Activated naive CD8-positive, alpha-beta T cell (primary cell): Measurements from ENCODE around the gene IVD.
A peak's percentile ranks its signal among the peaks of the same experiment; 100 is the strongest.

Experiments
- H3K27ac Mint-ChIP-seq: one replicate; pipeline ENCODE4 v1.8.0; 2021; ENCODE audit warnings: mixed read lengths
- H3K27me3 Mint-ChIP-seq: one replicate; pipeline ENCODE4 v1.8.0; 2021; ENCODE audit warnings: mixed read lengths
- H3K36me3 Mint-ChIP-seq: one replicate; pipeline ENCODE4 v1.8.0; 2021; ENCODE audit warnings: mixed read lengths
- H3K4me1 Mint-ChIP-seq: one replicate; pipeline ENCODE4 v1.8.0; 2021; ENCODE audit warnings: low read depth, mixed read lengths
- H3K4me3 Mint-ChIP-seq: one replicate; pipeline ENCODE4 v1.8.0; 2021; ENCODE audit warnings: mild to moderate bottlenecking, mixed read lengths
- H3K9me3 Mint-ChIP-seq: one replicate; pipeline ENCODE4 v1.8.0; 2021; ENCODE audit warnings: low read depth, mixed read lengths

IVD gene

GRCh38 chr15:40420071-40420713 lies 14.6 kb downstream of the IVD start:
- no peak overlapping the region for H3K4me3 Mint-ChIP-seq
- no peak overlapping the region for H3K27ac Mint-ChIP-seq

GRCh38 chr15:40420793-40421192 lies 15.2 kb downstream of the IVD start:
- Mint-ChIP-seq H3K27me3 (no peaks in the 10 kb centered on the region), H3K4me1 (peaks cover 3% of the 10 kb centered on the region), H3K27ac (no peak overlapping the region), H3K36me3 (no peaks in the 10 kb centered on the region), H3K9me3 (no peaks in the 10 kb centered on the region), H3K4me3 (no peak overlapping the region)

More at GRCh38 chr15:40420071-40420713, 14.6 kb downstream of the IVD start:
- H3K4me1 Mint-ChIP-seq, result peaks cover 3% of the 10 kb centered on the region
- H3K36me3 Mint-ChIP-seq, result peaks cover 2% of the 10 kb centered on the region
- H3K27me3 Mint-ChIP-seq, result no peaks in the 10 kb centered on the region
- no peaks in the 10 kb centered on the region for H3K9me3 Mint-ChIP-seq

- Mint-ChIP-seq H3K36me3 (no peaks in the 10 kb centered on the region), H3K9me3 (no peaks in the 10 kb centered on the region), H3K4me3 (no peak overlapping the region), H3K27me3 (no peaks in the 10 kb centered on the region), H3K27ac (no peak overlapping the region), H3K4me1 (peaks cover 3% of the 10 kb centered on the region)
These were observed 15.9 kb downstream of the IVD start for GRCh38 chr15:40421246-40422157.

GRCh38 chr15:40424483-40425115 lies 19.0 kb downstream of the IVD start:
- H3K27me3 Mint-ChIP-seq, result no peaks in the 10 kb centered on the region
- H3K4me1 Mint-ChIP-seq, result peaks cover 3% of the 10 kb centered on the region
- H3K27ac Mint-ChIP-seq, result no peak overlapping the region
- H3K36me3 Mint-ChIP-seq, result peaks cover 5% of the 10 kb centered on the region
- no peak overlapping the region for H3K4me3 Mint-ChIP-seq
- H3K9me3 Mint-ChIP-seq, result no peaks in the 10 kb centered on the region

- H3K27ac Mint-ChIP-seq, result no peak overlapping the region
- H3K36me3 Mint-ChIP-seq, result peaks cover 5% of the 10 kb centered on the region
- H3K9me3 Mint-ChIP-seq, result no peaks in the 10 kb centered on the region
- H3K27me3 Mint-ChIP-seq, result no peaks in the 10 kb centered on the region
- H3K4me1 Mint-ChIP-seq, result peaks cover 3% of the 10 kb centered on the region
- no peak overlapping the region for H3K4me3 Mint-ChIP-seq
These were observed 20.1 kb downstream of the IVD start for GRCh38 chr15:40425681-40426080.

- no peaks in the 10 kb centered on the region for H3K9me3 Mint-ChIP-seq
- no peak overlapping the region for H3K4me3 Mint-ChIP-seq
- H3K27ac Mint-ChIP-seq, result no peak overlapping the region
- no peaks in the 10 kb centered on the region for H3K27me3 Mint-ChIP-seq
- H3K4me1 Mint-ChIP-seq, result no peaks in the 10 kb centered on the region
- H3K36me3 Mint-ChIP-seq, result peaks cover 5% of the 10 kb centered on the region
These were observed 21.6 kb downstream of the IVD start for GRCh38 chr15:40427188-40427587.

- no peaks in the 10 kb centered on the region for H3K27me3 Mint-ChIP-seq
- H3K4me1 Mint-ChIP-seq, result no peaks in the 10 kb centered on the region
- peaks cover 5% of the 10 kb centered on the region for H3K36me3 Mint-ChIP-seq
- H3K4me3 Mint-ChIP-seq, result no peak overlapping the region
- H3K9me3 Mint-ChIP-seq, result no peaks in the 10 kb centered on the region
- no peak overlapping the region for H3K27ac Mint-ChIP-seq
These were observed 22.6 kb downstream of the IVD start for GRCh38 chr15:40428185-40428584.

GRCh38 chr15:40429068-40429710 lies 23.6 kb downstream of the IVD start:
- no peak overlapping the region for H3K27ac Mint-ChIP-seq
- no peak overlapping the region for H3K4me3 Mint-ChIP-seq
- no peaks in the 10 kb centered on the region for H3K27me3 Mint-ChIP-seq
- no peaks in the 10 kb centered on the region for H3K4me1 Mint-ChIP-seq
- H3K9me3 Mint-ChIP-seq, result no peaks in the 10 kb centered on the region
- H3K36me3 Mint-ChIP-seq, result peaks cover 5% of the 10 kb centered on the region

- no peak overlapping the region for H3K27ac Mint-ChIP-seq
- H3K27me3 Mint-ChIP-seq, result no peaks in the 10 kb centered on the region
- H3K4me1 Mint-ChIP-seq, result peaks cover 5% of the 10 kb centered on the region
- no peaks in the 10 kb centered on the region for H3K9me3 Mint-ChIP-seq
- no peak overlapping the region for H3K4me3 Mint-ChIP-seq
- peaks cover 5% of the 10 kb centered on the region for H3K36me3 Mint-ChIP-seq
These were observed 24.7 kb downstream of the IVD start for GRCh38 chr15:40430271-40430805.

- Mint-ChIP-seq H3K4me1 (peaks cover 27% of the 10 kb centered on the region), H3K4me3 (peak overlapping the region; percentile 80), H3K9me3 (no peaks in the 10 kb centered on the region), H3K36me3 (no peaks in the 10 kb centered on the region), H3K27me3 (peaks cover 5% of the 10 kb centered on the region), H3K27ac (peak overlapping the region; percentile 70)
These were observed 29.6 kb downstream of the IVD start for GRCh38 chr15:40435023-40435709.

- Mint-ChIP-seq H3K27ac (peak overlapping the region; percentile 70), H3K4me1 (peaks cover 27% of the 10 kb centered on the region)
These were observed 30.1 kb downstream of the IVD start for GRCh38 chr15:40435710-40436089.

GRCh38 chr15:40436116-40436891 lies 30.7 kb downstream of the IVD start:
- Mint-ChIP-seq H3K27me3 (peaks cover 5% of the 10 kb centered on the region), H3K36me3 (no peaks in the 10 kb centered on the region), H3K4me3 (peak overlapping the region; percentile 69), H3K9me3 (no peaks in the 10 kb centered on the region), H3K27ac (no peak overlapping the region), H3K4me1 (peaks cover 27% of the 10 kb centered on the region)

More at GRCh38 chr15:40435710-40436089, 30.1 kb downstream of the IVD start:
- H3K9me3 Mint-ChIP-seq, result no peaks in the 10 kb centered on the region
- peaks cover 5% of the 10 kb centered on the region for H3K27me3 Mint-ChIP-seq
- no peaks in the 10 kb centered on the region for H3K36me3 Mint-ChIP-seq
- H3K4me3 Mint-ChIP-seq, result peak overlapping the region; percentile 80

GRCh38 chr15:40436892-40437751 lies 31.5 kb downstream of the IVD start:
- Mint-ChIP-seq H3K4me3 (peak overlapping the region; percentile 62), H3K9me3 (no peaks in the 10 kb centered on the region), H3K36me3 (no peaks in the 10 kb centered on the region), H3K4me1 (peaks cover 27% of the 10 kb centered on the region), H3K27me3 (peaks cover 5% of the 10 kb centered on the region), H3K27ac (no peak overlapping the region)
